Peyer's patch (tissue), 4 donors: ENCODE results near the gene SKOR1.

Experiments
- CTCF ChIP-seq, 6 experiments: fragments of 450-650 bp in 4 of 6; fragments of 200-600 bp in 2 of 6; sonication (generic) in 1 of 6; IDR thresholded peaks; one replicate each; pipeline ENCODE4 v1.5.1; 2017 to 2019; ENCODE audit warnings: antibody characterized with exemption in 6 of 6, mild to moderate bottlenecking in 3 of 6, moderate library complexity in 1 of 6
- POLR2A ChIP-seq, 2 donors: fragments of 450-650 bp; IDR thresholded peaks; one replicate each; pipeline ENCODE4 v1.5.1; 2017; ENCODE audit warnings: antibody characterized with exemption in 2 of 2, mild to moderate bottlenecking in 2 of 2, moderate library complexity in 2 of 2

DNA sequence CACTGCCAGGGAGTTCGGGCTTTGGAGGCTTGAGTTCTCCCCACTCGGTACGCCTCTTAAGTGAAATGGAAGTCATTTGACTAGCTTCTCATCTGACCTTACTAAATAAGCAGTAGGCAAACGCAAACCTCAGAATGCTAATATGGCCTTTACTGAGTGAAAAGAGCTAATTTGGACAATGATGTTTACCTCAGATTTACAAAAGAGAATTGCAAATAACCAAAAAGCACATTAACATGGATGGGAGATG lies 16.1 kb downstream of the SKOR1 start:
- TF ChIP-seq CTCF (IDR thresholded peaks at IDR 0.05) (no peak), POLR2A (IDR thresholded peaks at IDR 0.05) (no peak)
